MCF 10A (cell line): ENCODE data around the gene TPSD1. TPM values are rescaled to one million over a fixed set of nuclear protein-coding genes. Genes with fewer than 3 reads are reported as not detected.
"Not testable (repeated sequence)": the region's sequence is repeated elsewhere in the genome, so short reads cannot be mapped to it uniquely, and the experiment has no call there.

Source experiments
- BruUV-seq: library from RNA; stranded (reverse); fragments of 400-500 nt; replicated peaks from 2 replicates; lab custom pipeline; 2021; lab: Mats Ljungman, UMichigan
- CTCF ChIA-PET: fragments of 300-600 bp; sonication (Branson Sonifier 250); formaldehyde crosslinking; extraction: SDS; loops from one replicate; lab custom pipeline; 2021; ENCODE audit warnings: antibody characterized with exemption, inconsistent platforms; lab: Yijun Ruan, JAX
- POLR2A ChIA-PET: fragments of 300-600, 350-650 bp; sonication (Branson Sonifier 250); formaldehyde crosslinking; extraction: SDS; loops from one replicate; lab custom pipeline; 2020; ENCODE audit warnings: antibody characterized with exemption, inconsistent platforms; lab: Yijun Ruan, JAX
- DNase-seq: peaks from one replicate; pipeline ENCODE4 v3.0.0-alpha.2; 2018; ENCODE audit not compliant: unreplicated experiment
- H3K27ac Mint-ChIP-seq: one replicate; pipeline ENCODE4 v1.8.0; 2022; ENCODE audit warnings: mild to moderate bottlenecking, low read depth, mixed read lengths; ENCODE audit not compliant: unreplicated experiment
- H3K27me3 Mint-ChIP-seq: one replicate; pipeline ENCODE4 v1.8.0; 2022; ENCODE audit warnings: mixed read lengths; ENCODE audit not compliant: insufficient read depth, unreplicated experiment
- H3K36me3 Mint-ChIP-seq: one replicate; pipeline ENCODE4 v1.8.0; 2022; ENCODE audit warnings: mild to moderate bottlenecking, moderate library complexity, mixed read lengths; ENCODE audit not compliant: insufficient read depth, unreplicated experiment
- H3K4me1 Mint-ChIP-seq: one replicate; pipeline ENCODE4 v1.8.0; 2022; ENCODE audit warnings: mixed read lengths; ENCODE audit not compliant: insufficient read depth, unreplicated experiment
- H3K4me3 Mint-ChIP-seq: one replicate; pipeline ENCODE4 v1.8.0; 2022; ENCODE audit warnings: mild to moderate bottlenecking, moderate library complexity, mixed read lengths; ENCODE audit not compliant: unreplicated experiment
- H3K9me3 Mint-ChIP-seq: one replicate; pipeline ENCODE4 v1.8.0; 2022; ENCODE audit warnings: mixed read lengths; ENCODE audit not compliant: unreplicated experiment
- CTCF ChIP-seq: fragments of 200-600 bp; IDR thresholded peaks from one replicate; pipeline ENCODE4 v1.8.0; 2022; ENCODE audit warnings: antibody characterized with exemption, mild to moderate bottlenecking; ENCODE audit not compliant: unreplicated experiment
- intact Hi-C: fragments of 100-400 bp; cut with micrococcal nuclease; formaldehyde crosslinking; loops from 2 replicates; pipeline ENCODE4 v1.14.1; 2022
- total RNA-seq: library from RNA; stranded (reverse); gene quantifications from 2 replicates; pipeline ENCODE4 v1.2.3, GENCODE V29; 2022

TPSD1 gene
- total RNA-seq, 1 experiment from 2014 or later: not detected

GRCh38 chr16:1290063-1290501 is 34.2 kb downstream of the TPSD1 start:
- ChIA-PET POLR2A (interaction anchor here (0.6 kb wide), 1 partner anchor 35 kb away, joined by 4 read pairs; no protein-coding TSS in a partner anchor), CTCF (interaction anchor here (0.5 to 0.7 kb wide), 2 partner anchors 189 to 994 kb away, joined by 4 to 5 read pairs; no protein-coding TSS in a partner anchor)
- Mint-ChIP-seq H3K27ac (no peak overlapping the region), H3K27me3 (no peaks in the 10 kb centered on the region), H3K4me1 (no peaks in the 10 kb centered on the region), H3K36me3 (no peaks in the 10 kb centered on the region), H3K9me3 (no peaks in the 10 kb centered on the region), H3K4me3 (no peak overlapping the region)
- intact Hi-C loops: no loop called here
- BruUV-seq: no TSS peak
- TF ChIP-seq CTCF: no peak
- no peak for DNase-seq

DNA sequence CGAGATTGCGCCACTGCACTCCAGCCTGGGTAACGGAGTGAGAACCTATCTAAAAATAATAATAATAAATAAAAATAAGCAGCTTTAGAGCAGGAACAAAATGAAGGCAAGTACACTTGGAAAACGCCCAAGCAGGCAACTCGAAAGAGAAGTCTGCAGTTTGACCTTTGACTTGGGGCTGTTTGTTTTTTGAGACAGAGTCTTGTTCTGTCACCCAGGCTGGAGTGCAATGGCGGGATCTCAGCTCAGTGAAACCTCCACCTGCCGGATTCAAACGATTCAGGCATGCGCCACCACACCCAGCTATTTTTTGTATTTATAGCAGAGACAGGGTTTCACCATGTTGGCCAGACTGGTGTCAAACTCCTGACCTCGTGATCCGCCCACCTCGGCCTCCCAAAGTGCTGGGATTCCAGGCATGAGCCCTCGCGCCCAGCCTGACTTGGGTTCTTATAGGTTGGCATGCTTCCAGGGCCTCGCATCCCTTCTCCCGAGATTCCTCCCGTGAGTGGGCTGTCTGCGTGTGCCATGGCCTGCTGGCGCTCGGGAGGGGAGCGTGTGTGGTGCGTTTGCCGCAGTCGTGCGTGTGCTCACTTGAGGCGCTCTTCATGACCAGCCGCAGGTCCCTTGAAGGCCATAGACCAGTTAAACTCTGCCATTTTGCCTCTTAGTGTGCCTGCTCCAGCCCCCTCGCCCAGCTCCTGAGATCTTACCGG is 35.1 kb downstream of the TPSD1 start:
- Mint-ChIP-seq H3K36me3 (no peaks in the 10 kb centered on the region), H3K27me3 (no peaks in the 10 kb centered on the region), H3K27ac (no peak overlapping the region), H3K4me1 (no peaks in the 10 kb centered on the region), H3K9me3 (no peaks in the 10 kb centered on the region), H3K4me3 (no peak overlapping the region)
- no TSS peak for BruUV-seq
- no peak for DNase-seq
- no peak for TF ChIP-seq CTCF
- ChIA-PET CTCF (no interaction called here), POLR2A (interaction anchor here (0.7 kb wide), 1 partner anchor 247 kb away, joined by 3 read pairs; no protein-coding TSS in a partner anchor)
- intact Hi-C loops: no loop called here

DNA sequence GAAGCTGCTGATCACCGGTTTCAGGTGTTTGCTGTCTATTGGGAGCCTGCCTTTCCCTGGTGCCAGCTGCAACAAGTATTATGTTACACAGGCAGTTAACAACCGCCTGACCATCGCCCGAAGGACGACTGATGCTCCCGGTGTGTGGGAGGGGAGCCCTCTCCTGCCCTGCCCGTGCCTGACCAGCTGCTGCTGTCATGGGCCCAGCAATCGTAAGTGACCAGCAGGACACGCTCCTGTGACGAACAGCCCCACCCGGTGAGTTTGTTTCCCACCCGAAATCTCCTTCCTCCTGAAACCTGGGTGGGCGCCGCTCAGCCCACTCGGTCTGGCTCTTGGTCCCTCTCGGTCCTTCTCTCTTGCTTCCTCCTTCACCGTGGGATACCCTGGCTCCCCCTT is 35.7 kb downstream of the TPSD1 start:
- CTCF ChIA-PET: no interaction called here
- no peak overlapping the region for H3K4me3 Mint-ChIP-seq

DNA sequence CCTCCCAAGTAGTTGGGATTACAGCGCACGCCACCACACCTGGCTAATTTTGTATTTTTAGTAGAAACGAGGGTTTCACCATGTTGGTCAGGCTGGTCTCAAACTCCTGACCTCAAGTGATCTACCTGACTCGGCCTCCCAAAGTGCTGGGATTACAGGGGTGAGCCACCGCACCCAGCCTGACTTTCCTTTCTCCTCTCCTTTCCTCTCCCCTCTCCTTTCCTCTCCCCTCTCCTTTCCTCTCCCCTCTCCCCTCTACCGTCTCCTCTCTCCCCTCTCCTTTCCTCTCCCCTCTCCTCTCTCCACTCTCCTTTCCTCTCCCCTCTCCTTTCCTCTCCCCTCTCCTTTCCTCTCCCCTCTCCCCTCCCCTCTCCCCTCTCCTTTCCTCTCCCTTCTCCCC is 36.3 kb downstream of the TPSD1 start:
- BruUV-seq, POLR2A ChIA-PET, CTCF ChIA-PET: not testable (repeated sequence)

More for the DNA sequence above, 35.7 kb downstream of the TPSD1 start:
- H3K27me3 Mint-ChIP-seq: no peaks in the 10 kb centered on the region
- no peaks in the 10 kb centered on the region for H3K36me3 Mint-ChIP-seq
- no TSS peak for BruUV-seq
- no peak for TF ChIP-seq CTCF
- H3K9me3 Mint-ChIP-seq: no peaks in the 10 kb centered on the region
- intact Hi-C loops: no loop called here
- no peak overlapping the region for H3K27ac Mint-ChIP-seq
- POLR2A ChIA-PET: interaction anchor here (0.7 kb wide), 1 partner anchor 247 kb away, joined by 3 read pairs; no protein-coding TSS in a partner anchor
- no peak for DNase-seq
- H3K4me1 Mint-ChIP-seq: peaks cover under 1% of the 10 kb centered on the region

GRCh38 chr16:1292808-1293207 is 36.9 kb downstream of the TPSD1 start:
- BruUV-seq, intact Hi-C loops, DNase-seq, H3K4me1 Mint-ChIP-seq, H3K27me3 Mint-ChIP-seq, H3K4me3 Mint-ChIP-seq, H3K27ac Mint-ChIP-seq, H3K36me3 Mint-ChIP-seq, H3K9me3 Mint-ChIP-seq: not testable (repeated sequence)
- CTCF ChIA-PET: interaction anchor here (0.6 kb wide), 1 partner anchor 128 kb away, joined by 3 read pairs; the partner anchor contains the start of gene UQCC4
- POLR2A ChIA-PET: interaction anchor here (0.6 kb wide), 1 partner anchor 16 kb away, joined by 4 read pairs; the partner anchor contains the start of gene UBE2I

More for the DNA sequence above, 36.3 kb downstream of the TPSD1 start:
- H3K27me3 Mint-ChIP-seq, intact Hi-C loops, H3K4me3 Mint-ChIP-seq, DNase-seq, H3K4me1 Mint-ChIP-seq, H3K27ac Mint-ChIP-seq, H3K36me3 Mint-ChIP-seq, H3K9me3 Mint-ChIP-seq: not testable (repeated sequence)
